Effector memory CD4-positive, alpha-beta T cell (primary cell): ENCODE data around the gene CBX4.

Experiments
- DNase-seq, 3 donors: peaks; one replicate each; pipeline ENCODE4 v3.0.0-alpha.2; 2020
- H3K27ac ChIP-seq: 2 replicates; pipeline ENCODE4 v1.7.0; 2013; ENCODE audit warnings: mild to moderate bottlenecking, low read length, moderate library complexity; ENCODE audit not compliant: insufficient read depth, poor library complexity, severe bottlenecking
- H3K27me3 ChIP-seq: replicated peaks from 2 replicates; pipeline ENCODE4 v1.7.0; 2013; ENCODE audit warnings: mild to moderate bottlenecking, low read length; ENCODE audit not compliant: insufficient read depth, control insufficient read depth, poor library complexity, severe bottlenecking
- H3K36me3 ChIP-seq: 2 replicates; pipeline ENCODE4 v1.7.0; 2013; ENCODE audit warnings: mild to moderate bottlenecking, low read length, moderate library complexity; ENCODE audit not compliant: control insufficient read depth, insufficient read depth
- H3K4me1 ChIP-seq: 2 replicates; pipeline ENCODE4 v1.7.0; 2013; ENCODE audit warnings: low read length, mild to moderate bottlenecking; ENCODE audit not compliant: control insufficient read depth, insufficient read depth, poor library complexity, severe bottlenecking
- H3K4me3 ChIP-seq: 2 replicates; pipeline ENCODE4 v1.7.0; 2013; ENCODE audit warnings: low read length, low read depth, mild to moderate bottlenecking; ENCODE audit not compliant: insufficient read depth, poor library complexity, severe bottlenecking
- H3K9me3 ChIP-seq: 2 replicates; pipeline ENCODE4 v1.7.0; 2013; ENCODE audit warnings: mild to moderate bottlenecking, low read length, moderate library complexity; ENCODE audit not compliant: control insufficient read depth

Gene CBX4

DNA sequence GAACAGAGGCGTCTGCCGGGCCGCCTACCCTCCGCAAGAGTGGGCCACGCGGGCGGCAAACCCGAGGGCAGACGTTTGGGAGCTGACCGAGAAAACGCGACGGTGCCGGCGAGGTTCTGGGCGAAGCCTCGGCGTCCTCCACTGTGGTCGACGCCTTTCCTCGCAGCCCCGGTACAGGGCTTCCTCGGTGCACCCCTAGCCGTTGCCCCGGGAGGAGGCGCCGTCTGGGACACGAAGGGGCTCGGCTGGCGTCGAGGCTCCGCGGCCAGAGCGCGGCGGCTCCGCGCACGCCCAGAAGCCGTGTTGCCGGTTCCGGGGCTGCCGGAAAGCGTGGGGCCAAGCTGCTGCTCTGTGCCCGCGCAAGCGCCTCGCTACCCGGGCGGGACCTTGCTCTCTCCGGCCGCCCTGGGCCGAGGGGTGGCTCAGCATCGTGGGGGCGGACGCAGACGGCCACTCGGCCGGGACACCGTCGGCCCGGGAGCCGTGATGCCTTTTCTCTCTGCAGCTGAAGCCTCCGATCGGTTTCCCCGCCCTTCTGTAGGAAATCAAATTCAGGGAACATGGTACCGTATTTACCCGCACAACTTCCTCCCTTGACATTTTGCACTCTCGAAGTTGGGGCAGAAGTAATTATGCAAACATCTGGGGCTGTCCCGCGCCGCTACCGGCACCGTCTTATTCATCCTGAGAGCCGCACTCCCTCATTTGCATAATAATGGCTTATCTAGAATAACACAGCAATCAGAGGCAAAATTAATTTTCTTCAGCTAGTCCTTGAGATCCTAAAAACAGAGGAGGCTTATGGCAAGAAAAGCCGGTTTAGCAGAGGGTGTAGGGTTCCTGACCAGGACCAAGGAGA, 35.0 kb downstream of the CBX4 start:
- Histone ChIP-seq H3K4me1 (peaks cover 41% of the 10 kb centered on the region), H3K27me3 (peaks cover 98% of the 10 kb centered on the region), H3K4me3 (no peak overlapping the region), H3K9me3 (no peaks in the 10 kb centered on the region), H3K36me3 (no peaks in the 10 kb centered on the region), H3K27ac (no peak overlapping the region)
- no peak for DNase-seq

DNA sequence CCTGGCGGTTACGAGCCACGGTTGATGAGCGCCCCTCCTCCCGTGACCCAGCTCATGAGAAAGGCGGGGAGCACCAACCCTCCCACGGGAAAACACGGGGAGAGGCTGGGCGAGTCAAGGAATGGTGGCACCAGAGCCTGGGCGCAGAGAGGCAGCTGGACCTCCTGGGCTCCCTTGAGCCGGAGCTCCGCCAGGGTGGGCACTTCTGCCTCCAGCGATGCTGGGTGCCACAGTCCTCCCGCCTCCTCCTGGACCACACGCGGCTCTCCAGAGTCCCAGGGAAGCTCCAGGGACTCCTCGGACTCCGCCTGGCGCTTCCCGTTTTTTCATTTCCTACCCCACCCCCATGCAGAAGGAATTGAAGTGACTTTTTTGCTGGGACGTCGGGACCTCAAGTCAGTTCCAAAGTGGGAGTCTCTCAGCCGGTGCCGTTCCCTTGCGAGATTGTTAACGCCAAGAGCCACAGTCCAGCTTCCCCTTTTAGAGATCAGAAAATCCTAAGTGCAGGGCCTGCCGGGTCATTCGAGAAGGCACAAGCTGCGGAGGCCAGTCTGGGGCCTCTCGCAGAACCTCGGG, 35.7 kb downstream of the CBX4 start:
- peaks cover 98% of the 10 kb centered on the region for H3K27me3 ChIP-seq
- H3K4me3 ChIP-seq: no peak overlapping the region
- peaks cover 46% of the 10 kb centered on the region for H3K4me1 ChIP-seq
- H3K27ac ChIP-seq: no peak overlapping the region
- H3K36me3 ChIP-seq: no peaks in the 10 kb centered on the region
- DNase-seq: no peak
- H3K9me3 ChIP-seq: no peaks in the 10 kb centered on the region

DNA sequence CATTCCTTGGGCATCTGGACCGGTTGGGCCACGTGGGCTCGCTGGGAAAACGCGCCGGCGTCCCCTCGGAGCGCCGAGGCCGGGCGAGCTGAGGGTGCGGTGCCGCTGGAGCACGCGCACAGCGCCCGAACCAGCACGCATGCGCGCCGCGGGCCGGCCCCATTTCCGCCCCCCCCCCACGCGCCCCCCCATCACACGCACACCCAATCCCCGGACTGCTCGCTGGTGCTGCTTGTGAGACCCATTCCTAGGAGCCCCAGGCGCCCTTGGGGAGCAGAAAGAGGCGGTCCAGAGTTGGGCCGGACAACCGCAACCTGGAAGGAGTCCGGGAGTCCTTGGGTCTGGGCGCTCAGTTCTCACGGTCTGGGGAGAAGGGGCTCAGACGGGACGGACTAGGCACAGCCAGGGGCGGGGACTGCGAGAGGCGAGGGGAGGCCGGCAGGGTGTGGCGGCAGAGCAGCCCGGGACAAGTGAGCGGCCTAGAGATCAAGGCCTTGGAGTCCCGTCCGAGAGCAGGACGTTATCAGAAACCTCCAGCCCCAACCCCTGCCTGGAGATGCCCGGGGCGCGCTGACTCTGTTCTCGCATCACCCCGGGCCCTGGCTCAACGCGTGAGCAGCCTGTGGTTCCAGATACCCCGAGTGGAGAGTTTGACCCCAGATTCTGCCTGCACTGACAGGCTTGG, 36.4 kb downstream of the CBX4 start:
- no peak overlapping the region for H3K27ac ChIP-seq
- peaks cover 52% of the 10 kb centered on the region for H3K4me1 ChIP-seq
- H3K4me3 ChIP-seq: no peak overlapping the region
- DNase-seq: no peak
- no peaks in the 10 kb centered on the region for H3K36me3 ChIP-seq
- H3K27me3 ChIP-seq: peaks cover 98% of the 10 kb centered on the region
- no peaks in the 10 kb centered on the region for H3K9me3 ChIP-seq

DNA sequence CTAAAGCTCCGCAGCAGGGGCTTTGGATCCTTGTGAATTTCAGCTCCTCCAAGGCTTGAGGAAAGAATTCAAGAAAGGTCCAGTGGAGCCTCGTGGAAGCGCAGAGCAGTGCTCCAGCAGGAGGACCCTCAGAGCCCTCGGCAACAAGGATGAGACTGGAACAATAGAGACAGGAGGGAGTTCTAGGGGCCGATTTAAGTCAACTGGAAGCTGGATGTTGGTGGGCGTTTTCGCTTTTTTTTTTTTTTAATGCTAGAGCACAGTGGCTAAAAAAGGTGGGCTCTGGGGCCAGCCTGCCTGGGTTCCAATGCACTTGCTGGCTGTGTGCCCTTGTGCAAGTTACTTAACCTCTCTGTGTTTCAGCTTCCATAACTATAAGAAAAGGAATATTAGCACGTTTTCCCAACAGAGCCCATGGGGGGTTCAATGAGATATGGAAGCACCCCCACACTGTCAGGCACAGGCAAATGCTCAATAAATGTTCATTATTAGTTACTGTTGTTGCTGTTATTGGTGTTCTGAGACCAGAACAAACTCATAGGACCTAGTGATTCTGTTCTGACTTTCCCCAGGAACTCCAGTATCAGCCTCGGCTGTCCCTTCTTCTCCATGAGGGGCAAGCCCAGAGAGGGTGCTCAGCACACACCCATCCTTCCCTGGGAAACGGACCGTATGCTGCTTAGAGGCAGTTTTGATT, 37.1 kb downstream of the CBX4 start:
- H3K36me3 ChIP-seq: no peaks in the 10 kb centered on the region
- peaks cover 55% of the 10 kb centered on the region for H3K4me1 ChIP-seq
- DNase-seq: no peak
- H3K27ac ChIP-seq: no peak overlapping the region
- H3K9me3 ChIP-seq: no peaks in the 10 kb centered on the region
- no peak overlapping the region for H3K4me3 ChIP-seq
- H3K27me3 ChIP-seq: peaks cover 93% of the 10 kb centered on the region

DNA sequence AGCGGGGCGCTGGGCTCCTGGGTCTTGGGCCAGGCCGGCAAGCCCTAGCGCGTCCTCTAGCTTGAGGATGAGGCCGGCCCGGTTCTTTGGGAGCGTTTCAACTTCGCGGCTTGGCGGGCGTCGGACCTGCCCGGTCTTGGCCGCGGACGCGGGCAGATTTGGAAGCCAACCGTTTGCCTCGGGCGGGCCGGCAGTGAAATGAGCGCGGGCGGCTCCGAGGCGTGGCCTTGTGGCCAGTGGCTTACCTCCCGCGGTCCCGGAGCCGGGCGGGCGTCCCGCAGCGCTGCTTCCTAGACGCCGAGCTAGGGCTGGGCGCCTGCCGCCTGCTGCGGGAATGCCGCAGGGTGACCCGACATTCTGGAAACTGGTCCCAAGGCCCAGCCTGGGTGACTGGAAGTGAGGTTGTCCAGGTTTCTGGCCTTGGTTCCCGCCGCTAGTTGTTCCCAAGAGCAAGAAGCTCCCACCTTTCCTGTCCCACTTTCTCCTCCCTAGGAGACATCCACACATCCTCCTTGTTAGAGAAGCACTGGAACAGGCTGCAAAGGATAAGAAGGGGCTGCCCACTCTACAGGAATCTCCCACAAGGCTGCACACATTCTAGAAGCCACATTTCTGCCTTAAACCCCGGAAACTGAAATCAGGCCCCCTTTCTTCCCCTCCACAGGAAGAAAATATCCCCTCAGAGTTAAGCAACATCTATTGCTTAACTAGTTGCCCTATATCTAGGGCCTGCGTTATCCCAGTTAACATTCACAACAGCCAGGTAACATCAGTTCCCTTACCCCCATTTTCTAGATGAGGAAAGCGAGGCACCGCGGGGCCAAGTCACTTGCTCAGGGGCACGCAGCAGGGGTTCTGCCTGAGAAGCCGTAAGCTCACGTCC, 37.8 kb downstream of the CBX4 start:
- Histone ChIP-seq H3K27me3 (peaks cover 86% of the 10 kb centered on the region), H3K4me1 (peaks cover 59% of the 10 kb centered on the region), H3K4me3 (no peak overlapping the region), H3K9me3 (no peaks in the 10 kb centered on the region), H3K27ac (no peak overlapping the region), H3K36me3 (no peaks in the 10 kb centered on the region)
- DNase-seq: no peak

DNA sequence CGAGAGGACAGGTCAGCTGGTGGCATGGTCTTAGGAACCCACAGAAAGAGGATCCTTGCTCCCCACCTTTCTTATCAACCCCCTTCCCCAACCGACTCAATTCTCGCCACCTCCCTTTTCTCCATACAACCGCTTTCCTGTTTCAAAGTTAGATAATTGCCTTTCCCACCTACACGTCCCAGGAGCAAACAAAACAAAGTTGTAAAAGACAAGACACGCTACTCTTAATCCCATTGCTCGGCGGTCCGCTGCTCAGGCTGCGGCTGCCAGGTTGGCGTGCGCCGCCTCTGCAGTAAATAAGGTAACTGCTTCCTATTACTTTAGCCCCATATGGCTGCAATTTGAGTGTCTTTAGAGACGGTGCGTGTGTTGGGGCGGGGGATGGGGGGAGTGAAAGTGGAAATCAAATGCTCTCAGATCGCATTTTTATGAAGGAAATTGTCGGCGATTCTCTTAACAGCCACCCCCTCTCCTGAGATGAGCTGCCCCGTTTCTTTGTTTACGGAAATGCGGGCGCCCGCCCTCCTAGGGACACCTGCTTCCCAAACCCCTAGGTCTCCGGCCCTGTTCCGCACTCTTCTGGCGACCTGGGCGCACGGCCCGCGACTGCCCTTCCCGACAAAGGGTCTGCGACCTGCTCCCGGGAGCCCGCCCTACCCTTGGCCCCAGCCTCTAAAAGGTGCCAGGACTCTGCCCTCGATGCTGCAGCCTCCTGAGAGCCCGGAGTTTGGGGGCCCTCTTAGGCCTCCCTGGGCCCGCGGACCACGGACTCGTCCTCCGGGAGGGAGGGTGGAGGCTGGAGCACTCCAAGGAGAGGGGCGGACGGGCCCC, 38.7 kb downstream of the CBX4 start:
- Histone ChIP-seq H3K27me3 (peaks cover 78% of the 10 kb centered on the region), H3K4me1 (peaks cover 66% of the 10 kb centered on the region), H3K9me3 (no peaks in the 10 kb centered on the region), H3K36me3 (no peaks in the 10 kb centered on the region), H3K27ac (no peak overlapping the region), H3K4me3 (no peak overlapping the region)
- DNase-seq: no peak

DNA sequence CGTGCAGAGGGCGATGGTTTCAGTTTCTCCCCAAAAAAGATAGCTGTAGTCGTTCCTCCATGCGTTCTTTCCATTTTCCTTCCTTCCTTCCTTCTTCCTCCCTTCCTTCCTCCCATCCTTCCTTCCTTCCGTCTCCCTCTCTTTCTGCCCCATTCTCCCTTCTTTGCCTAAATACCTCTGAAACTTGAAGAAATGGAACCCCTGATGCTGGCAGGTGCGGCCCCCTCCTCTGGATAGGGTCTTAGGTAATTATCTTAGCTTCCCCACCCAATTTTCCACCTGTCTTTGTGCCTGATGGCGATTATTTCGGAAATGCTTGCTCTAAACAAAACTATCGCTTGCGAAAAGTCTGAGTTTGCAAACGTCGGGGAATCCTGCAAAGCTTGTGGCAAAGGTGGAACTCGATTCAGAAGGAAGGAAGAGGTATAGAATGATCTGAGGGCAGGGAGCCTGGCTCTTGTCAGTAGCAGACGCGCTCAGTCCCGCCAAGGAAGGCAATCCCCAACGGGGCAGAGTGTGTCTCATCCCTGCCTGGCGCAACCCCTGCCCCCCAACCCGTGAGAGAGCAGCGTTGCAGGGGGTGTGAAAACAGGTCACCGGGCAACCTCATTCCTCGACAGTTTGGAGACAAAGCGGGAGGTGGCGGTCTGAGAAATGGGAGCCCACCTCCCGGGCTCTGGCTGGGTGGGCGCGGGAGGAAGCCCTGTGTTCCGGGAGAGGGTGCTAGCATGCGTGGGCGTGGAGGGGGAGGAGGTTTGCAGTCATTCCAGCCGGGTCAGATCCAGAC, 39.5 kb downstream of the CBX4 start:
- Histone ChIP-seq H3K4me3 (no peak overlapping the region), H3K27ac (no peak overlapping the region), H3K36me3 (no peaks in the 10 kb centered on the region), H3K9me3 (no peaks in the 10 kb centered on the region), H3K4me1 (peaks cover 61% of the 10 kb centered on the region), H3K27me3 (peaks cover 70% of the 10 kb centered on the region)
- DNase-seq: no peak

DNA sequence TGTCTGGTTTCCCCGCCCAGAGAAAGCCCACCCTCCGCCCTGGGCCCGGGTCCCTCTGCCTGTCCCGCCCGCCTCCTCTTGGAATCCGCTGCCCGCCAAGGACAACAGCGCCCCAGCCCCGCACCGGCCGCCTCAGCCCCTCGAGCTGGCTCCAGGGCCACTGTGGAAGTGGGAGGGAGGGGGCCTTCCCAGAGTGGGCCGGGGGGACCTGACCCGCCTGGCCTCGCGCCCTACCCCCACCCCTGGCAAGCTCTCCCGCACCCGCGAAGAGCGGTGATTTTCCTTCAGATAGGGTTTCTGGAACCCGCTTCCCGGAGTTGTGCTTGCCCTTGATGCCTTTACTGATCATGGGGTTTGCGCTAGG, 40.1 kb downstream of the CBX4 start:
- Histone ChIP-seq H3K4me1 (peaks cover 55% of the 10 kb centered on the region), H3K4me3 (no peak overlapping the region), H3K36me3 (no peaks in the 10 kb centered on the region), H3K27me3 (peaks cover 65% of the 10 kb centered on the region), H3K9me3 (no peaks in the 10 kb centered on the region), H3K27ac (no peak overlapping the region)
- DNase-seq: no peak
